Measurements from ENCODE around the gene PTBP3.

DNA sequence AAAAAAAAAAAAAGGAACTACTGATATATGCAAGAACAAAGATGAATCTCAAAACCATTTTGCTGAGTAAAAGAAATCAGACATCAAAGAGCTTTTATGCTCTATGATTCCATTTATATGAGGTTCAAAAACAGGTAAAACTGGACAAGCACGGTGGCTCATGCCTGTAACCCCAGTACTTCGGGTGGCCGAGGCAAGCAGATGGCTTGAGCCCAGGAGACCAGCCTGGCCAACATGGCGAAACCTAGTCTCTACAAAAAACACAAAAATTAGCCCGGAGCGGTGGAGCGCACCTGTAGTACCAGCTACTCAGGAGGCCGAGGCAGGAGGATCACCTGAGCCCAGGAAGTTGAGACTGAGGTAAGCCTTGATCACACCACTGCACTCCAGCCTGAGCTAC lies 7.8 kb downstream of the PTBP3 start:
- TF ChIP-seq, protein P1, sequence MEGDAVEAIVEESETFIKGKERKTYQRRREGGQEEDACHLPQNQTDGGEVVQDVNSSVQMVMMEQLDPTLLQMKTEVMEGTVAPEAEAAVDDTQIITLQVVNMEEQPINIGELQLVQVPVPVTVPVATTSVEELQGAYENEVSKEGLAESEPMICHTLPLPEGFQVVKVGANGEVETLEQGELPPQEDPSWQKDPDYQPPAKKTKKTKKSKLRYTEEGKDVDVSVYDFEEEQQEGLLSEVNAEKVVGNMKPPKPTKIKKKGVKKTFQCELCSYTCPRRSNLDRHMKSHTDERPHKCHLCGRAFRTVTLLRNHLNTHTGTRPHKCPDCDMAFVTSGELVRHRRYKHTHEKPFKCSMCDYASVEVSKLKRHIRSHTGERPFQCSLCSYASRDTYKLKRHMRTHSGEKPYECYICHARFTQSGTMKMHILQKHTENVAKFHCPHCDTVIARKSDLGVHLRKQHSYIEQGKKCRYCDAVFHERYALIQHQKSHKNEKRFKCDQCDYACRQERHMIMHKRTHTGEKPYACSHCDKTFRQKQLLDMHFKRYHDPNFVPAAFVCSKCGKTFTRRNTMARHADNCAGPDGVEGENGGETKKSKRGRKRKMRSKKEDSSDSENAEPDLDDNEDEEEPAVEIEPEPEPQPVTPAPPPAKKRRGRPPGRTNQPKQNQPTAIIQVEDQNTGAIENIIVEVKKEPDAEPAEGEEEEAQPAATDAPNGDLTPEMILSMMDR (conservative IDR thresholded peaks at IDR 0.05; ENCODE audit: low read depth, low read length): no peak
- no peak for TF ChIP-seq EZH2 (IDR thresholded peaks at IDR 0.05; ENCODE audit: borderline replicate concordance, low read depth, low read length, poor library complexity, severe bottlenecking)
